Measurements from ENCODE around the gene PTCD3. TPM values are rescaled to one million over a fixed set of nuclear protein-coding genes. Genes with fewer than 3 reads are reported as not detected.

Gene PTCD3
- total RNA-seq, 1 donor from 2014 or later, result 48.9 TPM

DNA sequence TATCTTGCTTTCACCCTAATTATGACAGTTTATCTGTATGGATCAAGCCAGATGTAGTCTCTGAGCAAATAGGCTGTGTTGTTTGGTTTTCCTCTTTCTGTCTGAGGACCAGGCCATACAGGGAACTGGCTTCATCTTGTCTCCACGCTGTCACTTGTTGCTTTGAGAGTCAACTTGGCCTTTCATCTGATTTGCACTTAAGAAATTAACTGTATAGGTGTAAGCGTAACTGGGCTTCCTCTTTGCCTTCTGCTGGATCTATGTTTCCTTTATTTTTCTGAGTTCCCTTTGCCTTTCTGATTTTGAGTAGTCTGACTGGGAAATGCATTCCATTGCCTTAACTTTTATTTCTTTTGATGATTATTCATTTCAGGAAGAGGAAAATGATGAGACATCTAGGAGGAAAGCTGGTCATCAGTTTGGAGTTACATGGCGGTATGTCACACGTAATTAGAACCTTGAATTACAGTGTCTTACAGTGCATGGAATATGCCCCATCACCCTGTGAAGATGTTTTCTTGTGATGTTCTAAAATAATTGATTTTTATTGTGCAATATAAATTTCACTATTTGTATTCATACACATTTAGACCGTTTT lies 17.4 kb downstream of the PTCD3 start:
- Mint-ChIP-seq H3K4me1 (ENCODE audit: low read depth) (no peaks in the 10 kb centered on the region), H3K27ac (ENCODE audit: unreplicated experiment) (no peak overlapping the region), H3K9me3 (ENCODE audit: low read depth) (no peaks in the 10 kb centered on the region), H3K27me3 (ENCODE audit: low read depth) (no peaks in the 10 kb centered on the region), H3K4me3 (ENCODE audit: unreplicated experiment) (no peak overlapping the region), H3K36me3 (ENCODE audit: low read depth) (peaks cover 50% of the 10 kb centered on the region)
- TF ChIP-seq, protein P1, sequence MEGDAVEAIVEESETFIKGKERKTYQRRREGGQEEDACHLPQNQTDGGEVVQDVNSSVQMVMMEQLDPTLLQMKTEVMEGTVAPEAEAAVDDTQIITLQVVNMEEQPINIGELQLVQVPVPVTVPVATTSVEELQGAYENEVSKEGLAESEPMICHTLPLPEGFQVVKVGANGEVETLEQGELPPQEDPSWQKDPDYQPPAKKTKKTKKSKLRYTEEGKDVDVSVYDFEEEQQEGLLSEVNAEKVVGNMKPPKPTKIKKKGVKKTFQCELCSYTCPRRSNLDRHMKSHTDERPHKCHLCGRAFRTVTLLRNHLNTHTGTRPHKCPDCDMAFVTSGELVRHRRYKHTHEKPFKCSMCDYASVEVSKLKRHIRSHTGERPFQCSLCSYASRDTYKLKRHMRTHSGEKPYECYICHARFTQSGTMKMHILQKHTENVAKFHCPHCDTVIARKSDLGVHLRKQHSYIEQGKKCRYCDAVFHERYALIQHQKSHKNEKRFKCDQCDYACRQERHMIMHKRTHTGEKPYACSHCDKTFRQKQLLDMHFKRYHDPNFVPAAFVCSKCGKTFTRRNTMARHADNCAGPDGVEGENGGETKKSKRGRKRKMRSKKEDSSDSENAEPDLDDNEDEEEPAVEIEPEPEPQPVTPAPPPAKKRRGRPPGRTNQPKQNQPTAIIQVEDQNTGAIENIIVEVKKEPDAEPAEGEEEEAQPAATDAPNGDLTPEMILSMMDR (IDR thresholded peaks at IDR 0.05), result no peak
- no peak for DNase-seq (ENCODE audit: low spot score)

DNA sequence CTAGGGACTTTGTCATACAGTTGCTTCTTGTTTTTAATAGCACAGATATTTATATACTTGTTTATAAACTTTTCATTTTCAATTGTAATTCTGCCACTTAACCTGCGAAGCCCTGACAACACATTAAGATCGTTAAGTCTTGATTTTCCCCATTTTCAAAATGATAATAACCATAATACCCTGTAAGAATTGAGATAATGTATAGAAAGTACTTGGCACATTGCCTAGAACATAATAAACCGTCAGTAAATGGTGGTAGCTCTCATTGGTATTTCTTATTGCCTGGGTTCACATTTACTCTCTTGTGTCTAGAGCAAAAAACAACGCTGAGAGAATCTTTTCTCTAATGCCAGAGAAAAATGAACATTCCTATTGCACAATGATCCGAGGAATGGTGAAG lies 18.6 kb downstream of the PTCD3 start:
- no peak for DNase-seq (ENCODE audit: low spot score)
- Mint-ChIP-seq H3K4me3 (ENCODE audit: unreplicated experiment) (no peak overlapping the region), H3K9me3 (ENCODE audit: low read depth) (no peaks in the 10 kb centered on the region), H3K36me3 (ENCODE audit: low read depth) (peaks cover 45% of the 10 kb centered on the region), H3K27ac (ENCODE audit: unreplicated experiment) (no peak overlapping the region), H3K27me3 (ENCODE audit: low read depth) (no peaks in the 10 kb centered on the region), H3K4me1 (ENCODE audit: low read depth) (no peaks in the 10 kb centered on the region)
- TF ChIP-seq, protein P1 (IDR thresholded peaks at IDR 0.05), result no peak

DNA sequence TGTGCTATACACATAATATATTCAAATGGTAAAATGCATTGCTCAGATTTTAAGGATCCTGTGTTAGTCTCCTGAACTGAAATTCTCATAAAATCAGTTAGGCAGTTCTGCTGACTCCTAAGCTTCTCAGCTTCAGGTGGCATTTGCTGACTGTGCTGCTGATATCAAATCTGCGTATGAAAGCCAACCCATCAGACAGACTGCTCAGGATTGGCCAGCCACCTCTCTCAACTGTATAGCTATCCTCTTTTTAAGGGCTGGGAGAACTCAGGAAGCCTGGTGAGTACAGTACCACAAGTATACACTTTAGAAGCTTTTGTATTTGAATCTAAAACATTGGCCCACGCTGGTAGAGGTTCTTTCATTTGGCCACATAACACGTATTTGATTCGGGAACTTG lies 28.7 kb downstream of the PTCD3 start:
- Mint-ChIP-seq H3K9me3 (ENCODE audit: low read depth) (no peaks in the 10 kb centered on the region), H3K36me3 (ENCODE audit: low read depth) (peaks cover 51% of the 10 kb centered on the region), H3K4me1 (ENCODE audit: low read depth) (no peaks in the 10 kb centered on the region), H3K4me3 (ENCODE audit: unreplicated experiment) (no peak overlapping the region), H3K27me3 (ENCODE audit: low read depth) (no peaks in the 10 kb centered on the region), H3K27ac (ENCODE audit: unreplicated experiment) (no peak overlapping the region)
- DNase-seq (ENCODE audit: low spot score), result no peak
- TF ChIP-seq, protein P1 (IDR thresholded peaks at IDR 0.05), result no peak

DNA sequence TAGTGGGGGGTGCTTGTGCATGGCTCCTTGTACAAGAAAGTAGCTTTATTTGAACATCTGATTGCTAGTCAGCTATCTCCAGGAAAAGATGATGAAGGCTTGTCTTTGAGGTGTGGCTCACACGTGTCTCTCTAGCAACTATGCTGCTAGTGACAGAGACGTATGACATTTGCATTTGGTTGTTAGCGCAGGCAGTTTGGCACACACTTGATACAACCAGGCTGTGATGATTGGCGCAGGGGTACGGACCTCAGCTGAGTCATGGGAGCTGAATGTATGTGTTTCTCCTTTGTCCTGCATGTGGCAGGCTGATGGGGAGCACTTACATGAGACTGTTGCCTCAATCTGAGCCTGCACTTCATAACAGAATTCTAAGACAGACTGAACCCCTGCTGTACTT lies 29.6 kb downstream of the PTCD3 start:
- no peak for DNase-seq (ENCODE audit: low spot score)
- Mint-ChIP-seq H3K27ac (ENCODE audit: unreplicated experiment) (no peak overlapping the region), H3K9me3 (ENCODE audit: low read depth) (no peaks in the 10 kb centered on the region), H3K4me3 (ENCODE audit: unreplicated experiment) (no peak overlapping the region), H3K27me3 (ENCODE audit: low read depth) (no peaks in the 10 kb centered on the region), H3K36me3 (ENCODE audit: low read depth) (peaks cover 48% of the 10 kb centered on the region), H3K4me1 (ENCODE audit: low read depth) (no peaks in the 10 kb centered on the region)
- TF ChIP-seq, protein P1 (IDR thresholded peaks at IDR 0.05), result no peak

DNA sequence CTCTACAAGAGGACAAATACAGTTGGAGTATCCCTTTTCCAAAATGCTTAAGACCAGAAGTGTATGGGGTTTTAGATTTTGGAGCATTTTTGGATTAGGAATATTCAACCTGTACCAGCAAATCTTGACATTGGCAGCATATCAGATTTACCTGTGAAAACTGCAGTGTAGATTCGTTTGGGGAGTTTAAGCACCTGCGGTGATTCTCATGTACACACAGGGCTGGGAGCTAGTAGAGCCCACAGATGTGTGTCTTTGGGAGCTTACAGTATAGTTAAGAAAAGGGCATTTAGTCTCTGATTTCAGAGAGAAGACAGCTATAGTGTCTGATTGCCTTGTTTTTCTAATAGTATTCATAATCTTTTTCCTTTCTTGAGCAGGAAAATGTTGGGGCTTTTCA lies 30.1 kb downstream of the PTCD3 start:
- no peak for DNase-seq (ENCODE audit: low spot score)
- TF ChIP-seq, protein P1 (IDR thresholded peaks at IDR 0.05), result no peak
- Mint-ChIP-seq H3K27me3 (ENCODE audit: low read depth) (no peaks in the 10 kb centered on the region), H3K4me3 (ENCODE audit: unreplicated experiment) (no peak overlapping the region), H3K4me1 (ENCODE audit: low read depth) (no peaks in the 10 kb centered on the region), H3K9me3 (ENCODE audit: low read depth) (no peaks in the 10 kb centered on the region), H3K27ac (ENCODE audit: unreplicated experiment) (no peak overlapping the region), H3K36me3 (ENCODE audit: low read depth) (peaks cover 48% of the 10 kb centered on the region)
